ENCODE data around the gene KLF17. TPM values are rescaled to one million over a fixed set of nuclear protein-coding genes. Genes with fewer than 3 reads are reported as not detected.
A peak's percentile ranks its signal among the peaks of the same experiment; 100 is the strongest.

KLF17 gene
- polyA plus RNA-seq, 2 of the 4 experiments (the other 2 are of a cell fraction): 0.16 to 0.40 TPM

DNA sequence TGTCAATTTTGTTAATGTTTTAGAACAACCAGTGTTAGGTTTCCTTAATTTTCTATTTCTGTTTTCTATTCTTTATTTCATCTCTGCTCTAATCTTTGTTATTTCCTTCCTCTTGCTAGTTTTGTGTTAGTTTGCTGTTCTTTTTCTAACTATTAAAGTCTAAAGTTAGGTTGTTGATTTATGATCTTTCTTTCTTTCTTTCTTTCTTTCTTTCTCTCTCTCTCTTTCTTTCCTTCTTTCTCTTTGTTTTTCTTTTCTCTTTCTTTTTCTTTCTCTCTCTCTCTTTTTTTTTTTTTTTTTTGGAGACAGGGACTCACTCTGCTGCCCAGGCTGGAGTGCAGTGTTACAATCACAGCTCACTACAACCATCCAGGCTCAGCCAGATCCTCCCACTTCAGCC lies 40.2 kb downstream of the KLF17 start:
- TF ChIP-seq PHF8 (IDR thresholded peaks at IDR 0.05; ENCODE audit: borderline replicate concordance, low read depth): no peak
- no peak for TF ChIP-seq SREBF2 (IDR thresholded peaks at IDR 0.05)
- TF ChIP-seq, protein P1, sequence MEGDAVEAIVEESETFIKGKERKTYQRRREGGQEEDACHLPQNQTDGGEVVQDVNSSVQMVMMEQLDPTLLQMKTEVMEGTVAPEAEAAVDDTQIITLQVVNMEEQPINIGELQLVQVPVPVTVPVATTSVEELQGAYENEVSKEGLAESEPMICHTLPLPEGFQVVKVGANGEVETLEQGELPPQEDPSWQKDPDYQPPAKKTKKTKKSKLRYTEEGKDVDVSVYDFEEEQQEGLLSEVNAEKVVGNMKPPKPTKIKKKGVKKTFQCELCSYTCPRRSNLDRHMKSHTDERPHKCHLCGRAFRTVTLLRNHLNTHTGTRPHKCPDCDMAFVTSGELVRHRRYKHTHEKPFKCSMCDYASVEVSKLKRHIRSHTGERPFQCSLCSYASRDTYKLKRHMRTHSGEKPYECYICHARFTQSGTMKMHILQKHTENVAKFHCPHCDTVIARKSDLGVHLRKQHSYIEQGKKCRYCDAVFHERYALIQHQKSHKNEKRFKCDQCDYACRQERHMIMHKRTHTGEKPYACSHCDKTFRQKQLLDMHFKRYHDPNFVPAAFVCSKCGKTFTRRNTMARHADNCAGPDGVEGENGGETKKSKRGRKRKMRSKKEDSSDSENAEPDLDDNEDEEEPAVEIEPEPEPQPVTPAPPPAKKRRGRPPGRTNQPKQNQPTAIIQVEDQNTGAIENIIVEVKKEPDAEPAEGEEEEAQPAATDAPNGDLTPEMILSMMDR (IDR thresholded peaks at IDR 0.05): no peak
- no peak for TF ChIP-seq TFCP2L1 (CRISPR knock-in tag; IDR thresholded peaks at IDR 0.05)
- no peak for FAIRE-seq

DNA sequence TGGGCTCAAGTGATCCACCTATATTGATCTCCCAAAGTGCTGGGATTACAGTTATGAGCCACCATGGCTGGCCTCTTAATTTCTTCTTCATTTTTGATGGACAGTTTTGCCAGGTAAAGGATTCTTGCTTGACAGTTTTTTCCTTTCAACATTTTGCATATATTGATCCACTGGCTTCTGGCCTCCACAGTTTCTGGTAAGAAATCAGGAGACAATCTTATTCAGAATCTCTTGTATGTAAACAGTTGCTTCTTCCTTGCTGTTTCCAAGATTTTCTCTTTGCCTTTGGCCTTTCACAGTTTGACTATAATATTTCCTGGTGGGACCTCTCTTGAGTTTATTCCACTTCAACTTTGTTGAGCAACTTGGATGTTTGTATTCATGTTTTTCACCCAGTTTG lies 42.9 kb downstream of the KLF17 start:
- ATAC-seq (no peak), FAIRE-seq (no peak), DNase-seq (ENCODE audit: low read depth in 1 of 2, low spot score in 1 of 2) (no peak)
- no peak overlapping the region for H3K4me2 ChIP-seq
- H3K27ac ChIP-seq: no peak overlapping the region
- POLR2A ChIA-PET: no interaction called here
- H3K4me3 ChIP-seq: no peak overlapping the region
- H3K9me3 ChIP-seq: no peaks in the 10 kb centered on the region
- CTCF ChIA-PET: no interaction called here
- H3K4me1 ChIP-seq: no peaks in the 10 kb centered on the region
- TF ChIP-seq, protein P2, sequence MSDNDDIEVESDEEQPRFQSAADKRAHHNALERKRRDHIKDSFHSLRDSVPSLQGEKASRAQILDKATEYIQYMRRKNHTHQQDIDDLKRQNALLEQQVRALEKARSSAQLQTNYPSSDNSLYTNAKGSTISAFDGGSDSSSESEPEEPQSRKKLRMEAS (IDR thresholded peaks at IDR 0.05): no peak
- TF ChIP-seq TP53 (CRISPR knock-in tag; IDR thresholded peaks at IDR 0.05) (no peak), NPAS2 (CRISPR knock-in tag; IDR thresholded peaks at IDR 0.05; ENCODE audit: borderline replicate concordance) (no peak), NR3C1 (IDR thresholded peaks at IDR 0.05) (no peak), RARB (CRISPR knock-in tag; IDR thresholded peaks at IDR 0.05) (no peak), MAFK (IDR thresholded peaks at IDR 0.05; ENCODE audit: partially characterized antibody) (no peak), RCOR1 (IDR thresholded peaks at IDR 0.05; ENCODE audit: low read depth, low read length) (no peak), POLR2AphosphoS2 (conservative IDR thresholded peaks at IDR 0.05; ENCODE audit: low read length) (no peak)
- TF ChIP-seq, protein P1 (IDR thresholded peaks at IDR 0.05): no peak
- TF ChIP-seq, protein P3, sequence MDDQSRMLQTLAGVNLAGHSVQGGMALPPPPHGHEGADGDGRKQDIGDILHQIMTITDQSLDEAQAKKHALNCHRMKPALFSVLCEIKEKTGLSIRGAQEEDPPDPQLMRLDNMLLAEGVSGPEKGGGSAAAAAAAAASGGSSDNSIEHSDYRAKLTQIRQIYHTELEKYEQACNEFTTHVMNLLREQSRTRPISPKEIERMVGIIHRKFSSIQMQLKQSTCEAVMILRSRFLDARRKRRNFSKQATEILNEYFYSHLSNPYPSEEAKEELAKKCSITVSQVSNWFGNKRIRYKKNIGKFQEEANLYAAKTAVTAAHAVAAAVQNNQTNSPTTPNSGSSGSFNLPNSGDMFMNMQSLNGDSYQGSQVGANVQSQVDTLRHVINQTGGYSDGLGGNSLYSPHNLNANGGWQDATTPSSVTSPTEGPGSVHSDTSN (IDR thresholded peaks at IDR 0.05): no peak
- TF ChIP-seq, protein P4, sequence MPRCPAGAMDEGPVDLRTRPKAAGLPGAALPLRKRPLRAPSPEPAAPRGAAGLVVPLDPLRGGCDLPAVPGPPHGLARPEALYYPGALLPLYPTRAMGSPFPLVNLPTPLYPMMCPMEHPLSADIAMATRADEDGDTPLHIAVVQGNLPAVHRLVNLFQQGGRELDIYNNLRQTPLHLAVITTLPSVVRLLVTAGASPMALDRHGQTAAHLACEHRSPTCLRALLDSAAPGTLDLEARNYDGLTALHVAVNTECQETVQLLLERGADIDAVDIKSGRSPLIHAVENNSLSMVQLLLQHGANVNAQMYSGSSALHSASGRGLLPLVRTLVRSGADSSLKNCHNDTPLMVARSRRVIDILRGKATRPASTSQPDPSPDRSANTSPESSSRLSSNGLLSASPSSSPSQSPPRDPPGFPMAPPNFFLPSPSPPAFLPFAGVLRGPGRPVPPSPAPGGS (IDR thresholded peaks at IDR 0.05): no peak

More for the DNA sequence above, 40.2 kb downstream of the KLF17 start:
- peaks cover 18% of the 10 kb centered on the region for H3K4me1 ChIP-seq
- no peak overlapping the region for H3K4me3 ChIP-seq
- ChIA-PET CTCF (no interaction called here), POLR2A (no interaction called here)
- no peak for DNase-seq (ENCODE audit: low read depth in 1 of 2, low spot score in 1 of 2)
- H3K4me2 ChIP-seq: no peak overlapping the region
- H3K27ac ChIP-seq: no peak overlapping the region
- no peaks in the 10 kb centered on the region for H3K9me3 ChIP-seq
- no peak for ATAC-seq

DNA sequence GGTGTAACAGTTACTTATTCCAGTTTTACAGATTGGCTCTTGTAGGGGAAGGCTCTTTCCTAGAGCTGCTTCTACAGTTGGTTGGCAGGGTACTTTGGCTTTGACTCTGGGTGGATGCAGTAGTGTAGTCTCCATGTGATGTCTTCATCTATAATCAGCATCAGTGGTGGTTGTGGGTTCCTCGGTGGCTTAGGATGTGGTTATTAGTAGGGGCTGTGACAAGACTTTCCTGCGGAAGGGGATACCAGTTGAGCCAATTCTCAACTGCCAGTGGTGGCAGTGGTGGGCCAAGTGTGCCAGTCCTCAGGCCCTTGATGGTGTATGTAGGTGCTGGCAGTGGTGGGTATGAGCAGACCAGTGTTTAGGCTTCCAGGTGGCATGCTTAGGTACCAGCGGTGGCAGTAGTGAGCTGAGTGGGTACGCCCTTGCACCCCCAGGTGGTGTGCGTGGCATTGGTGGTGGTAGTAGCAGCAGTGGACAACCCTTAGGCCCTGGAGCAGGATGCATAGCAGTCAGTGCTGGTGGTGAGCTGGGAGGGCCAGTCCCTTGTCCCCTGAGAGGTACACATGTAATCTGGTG lies 50.0 kb downstream of the KLF17 start:
- POLR2A ChIA-PET: no interaction called here
- ATAC-seq: peak in 1 of 2 experiments; percentile 44; a peak in 1 of 6 replicates
- CTCF ChIA-PET: no interaction called here

More for the DNA sequence above, 50.0 kb downstream of the KLF17 start:
- TF ChIP-seq FOSB (CRISPR knock-in tag; IDR thresholded peaks at IDR 0.05): no peak
- no peak for TF ChIP-seq CEBPB (IDR thresholded peaks at IDR 0.05)
- no peak for TF ChIP-seq NFE2L2 (conservative IDR thresholded peaks at IDR 0.05; ENCODE audit: low read length)
- WGBS (ENCODE audit: missing lambda C conversion rate): 90% methylated on average over 2 of the region's 5 CpGs
- DNase-seq (ENCODE audit: low read depth in 1 of 2, low spot score in 1 of 2) (peak in 1 of 2 experiments; percentile 6), FAIRE-seq (no peak)
- H3K27ac ChIP-seq: no peak overlapping the region
- no peak overlapping the region for H3K4me2 ChIP-seq
- no peaks in the 10 kb centered on the region for H3K9me3 ChIP-seq
- H3K4me3 ChIP-seq: no peak overlapping the region
- no peaks in the 10 kb centered on the region for H3K4me1 ChIP-seq

All from A549 (cell line).